SHP77 treated with DMSO at 0.1 percent for 48 hours (cell line): Measurements from ENCODE around the gene TFF3.

Experiments used
- DNase-seq: peaks from one replicate; lab custom pipeline; 2025; lab: John Stamatoyannopoulos, UW

Gene TFF3

DNA sequence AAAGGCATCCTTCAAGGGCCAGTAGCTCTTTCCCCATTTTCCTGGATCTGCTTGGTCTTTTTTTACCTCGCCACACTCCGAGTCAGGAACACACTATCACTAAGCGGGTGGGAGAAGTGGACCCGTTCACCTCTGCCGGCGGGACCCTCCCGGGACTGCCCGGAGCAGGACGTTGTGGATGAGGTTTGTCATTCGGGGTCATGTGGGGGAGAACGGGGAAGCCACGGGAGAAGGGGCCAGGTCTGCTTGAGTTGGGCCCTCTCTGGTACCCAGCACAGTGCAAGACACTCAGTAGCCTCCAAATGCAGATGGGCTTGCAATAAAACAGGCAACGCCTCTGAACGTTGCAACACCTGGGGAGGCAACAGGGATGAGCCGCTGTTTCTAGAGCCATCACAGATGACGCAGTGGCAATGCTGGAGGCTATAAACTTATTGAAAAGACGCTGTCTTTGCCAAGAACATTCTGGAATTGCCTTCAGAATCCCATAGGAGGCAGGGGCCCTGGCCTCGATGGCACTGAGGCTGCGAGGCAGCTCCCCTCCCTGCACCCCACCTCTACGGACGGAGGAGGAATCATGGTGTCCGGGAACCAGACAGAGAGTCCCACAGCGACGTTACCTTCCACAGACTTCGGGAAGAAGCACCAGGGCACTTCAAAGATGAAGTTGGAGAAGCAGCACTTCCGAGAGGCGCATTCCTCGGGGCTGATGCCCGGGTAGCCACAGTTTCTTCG lies 31.8 kb upstream of the TFF3 start:
- DNase-seq = no peak

DNA sequence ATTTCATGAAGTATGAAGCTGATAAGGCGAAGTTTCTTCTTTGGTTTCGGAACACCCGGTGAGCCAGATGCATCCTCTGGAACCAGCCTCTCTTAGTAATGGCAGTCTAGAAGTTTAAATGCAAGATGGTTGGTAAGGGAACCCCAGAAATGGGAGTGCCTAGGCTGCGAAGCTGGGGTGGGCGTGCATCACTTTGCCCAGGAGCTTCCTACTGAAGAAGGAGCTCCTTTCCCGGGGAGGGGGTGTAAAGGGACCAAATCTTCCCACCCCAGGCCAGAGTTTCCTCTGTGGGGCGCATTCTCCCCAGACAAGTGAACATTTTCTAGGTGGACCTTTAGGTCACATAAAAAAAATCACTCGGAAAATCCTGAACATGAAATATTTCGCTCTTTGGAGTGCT lies 31.2 kb upstream of the TFF3 start:
- no peak for DNase-seq

DNA sequence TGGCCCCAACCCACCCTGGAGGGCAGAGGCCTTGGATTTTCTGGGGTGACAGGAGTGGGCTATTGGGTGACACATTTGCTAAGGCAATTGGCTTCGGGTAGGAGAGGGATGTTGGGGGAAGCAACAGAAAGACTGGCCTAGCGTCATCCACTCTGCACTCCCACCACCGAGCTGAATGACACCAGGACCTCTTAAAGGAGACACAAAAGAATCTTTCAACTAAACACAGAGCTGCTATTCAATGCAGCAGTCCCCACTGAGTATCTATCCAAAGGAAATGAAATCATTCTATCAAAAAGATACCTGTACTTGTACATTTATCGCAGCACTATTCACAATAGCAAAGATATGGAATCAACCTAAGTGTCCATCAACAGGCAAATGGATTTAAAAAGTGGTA lies 29.4 kb upstream of the TFF3 start:
- no peak for DNase-seq

DNA sequence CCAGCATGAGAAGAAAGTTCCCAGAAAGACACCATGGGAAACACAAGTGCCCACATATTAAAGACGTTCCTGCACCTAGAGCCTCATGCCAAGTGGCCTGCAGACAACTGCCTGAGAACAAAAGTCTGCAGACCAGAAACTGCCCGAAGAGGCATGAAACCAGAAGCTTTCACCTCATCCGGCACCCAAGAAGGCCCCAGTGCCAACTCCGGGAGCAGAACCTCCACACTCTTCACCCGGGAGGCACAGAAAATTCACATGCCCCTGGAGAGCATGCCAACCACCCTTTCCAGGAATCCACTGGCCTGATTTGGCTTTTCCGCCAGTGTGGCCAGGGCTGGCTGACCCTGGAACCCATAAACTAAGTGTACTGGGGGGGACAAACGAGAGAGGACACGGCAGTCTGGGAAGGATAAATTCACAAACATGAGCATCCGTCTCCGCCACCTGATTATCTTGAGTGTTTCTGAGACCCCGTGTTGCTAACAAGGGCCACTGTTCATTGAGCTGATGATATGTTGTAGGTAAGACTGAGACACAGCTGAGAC lies 28.8 kb upstream of the TFF3 start:
- DNase-seq = no peak

DNA sequence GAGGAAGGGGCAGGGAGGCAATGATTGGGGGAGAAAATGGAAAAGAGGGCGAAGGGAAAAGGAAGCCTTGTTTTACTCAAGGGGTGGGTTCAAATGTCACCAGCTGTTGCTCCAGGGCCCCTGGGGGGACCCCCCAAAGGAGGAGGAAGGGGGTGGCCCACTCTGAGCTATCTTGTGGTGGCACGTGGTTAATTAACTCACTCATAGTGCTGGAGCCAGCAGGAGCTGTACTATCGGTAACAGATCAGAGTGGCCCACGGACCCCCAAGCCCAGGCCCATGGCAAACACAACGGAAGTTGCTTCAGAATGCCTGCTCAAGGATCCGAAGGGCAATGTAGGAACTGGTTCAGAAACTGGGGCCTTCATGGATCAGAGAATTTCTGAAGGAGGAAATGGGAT lies 28.3 kb upstream of the TFF3 start:
- DNase-seq = no peak

DNA sequence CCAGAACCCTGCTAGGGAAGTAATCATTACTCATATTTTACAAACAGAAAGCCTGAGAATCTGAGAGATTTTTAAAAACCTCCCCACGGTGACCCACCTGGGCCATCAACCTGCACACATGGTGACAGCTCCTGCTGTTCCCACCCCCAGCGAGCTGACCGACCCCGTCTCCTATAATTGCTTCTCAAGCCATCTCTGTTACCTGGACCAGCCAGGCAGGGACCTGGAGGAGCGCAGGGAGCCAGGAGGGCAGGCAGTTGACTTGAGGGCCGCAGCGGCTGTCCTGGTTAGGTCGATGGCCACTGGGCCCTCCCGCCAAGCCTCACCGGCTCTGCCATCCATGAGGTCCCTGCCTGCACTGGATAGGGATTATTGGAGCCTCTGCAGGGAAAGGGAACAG lies 27.9 kb upstream of the TFF3 start:
- no peak for DNase-seq

DNA sequence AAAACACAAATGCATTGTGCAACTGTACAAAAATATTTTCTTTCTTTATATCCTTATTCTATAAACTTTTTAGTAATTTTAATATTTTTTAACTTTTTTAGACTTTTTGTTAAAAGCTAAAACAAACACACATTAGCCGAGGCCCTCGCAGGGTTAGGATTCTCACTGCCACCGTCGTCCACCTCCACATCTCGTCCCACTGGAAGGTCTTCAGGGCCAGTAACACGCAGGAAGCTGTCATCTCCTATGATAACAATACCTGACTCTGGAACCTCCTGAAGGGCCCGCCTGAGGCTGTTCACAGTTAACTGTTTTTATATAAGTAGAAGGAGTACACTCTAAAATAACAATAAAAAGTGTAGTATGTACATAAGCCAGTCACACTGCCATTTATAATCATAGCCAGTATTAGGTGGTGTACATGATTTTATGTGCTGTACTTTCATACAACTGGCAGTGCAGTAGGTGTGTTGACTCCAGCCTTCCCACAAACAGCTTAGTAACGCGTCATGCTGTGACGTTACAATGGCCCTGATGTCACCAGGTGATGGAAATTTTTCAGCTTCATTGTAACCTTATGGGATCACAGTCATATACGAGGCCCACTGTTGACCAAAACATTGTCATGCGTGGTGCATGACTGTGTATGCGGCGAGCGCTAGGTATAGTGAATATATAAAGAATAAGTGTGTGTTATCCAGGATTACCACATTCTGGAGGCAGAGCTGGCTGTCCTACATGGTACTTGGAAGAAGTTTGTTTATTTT lies 26.8 kb upstream of the TFF3 start:
- no peak for DNase-seq

DNA sequence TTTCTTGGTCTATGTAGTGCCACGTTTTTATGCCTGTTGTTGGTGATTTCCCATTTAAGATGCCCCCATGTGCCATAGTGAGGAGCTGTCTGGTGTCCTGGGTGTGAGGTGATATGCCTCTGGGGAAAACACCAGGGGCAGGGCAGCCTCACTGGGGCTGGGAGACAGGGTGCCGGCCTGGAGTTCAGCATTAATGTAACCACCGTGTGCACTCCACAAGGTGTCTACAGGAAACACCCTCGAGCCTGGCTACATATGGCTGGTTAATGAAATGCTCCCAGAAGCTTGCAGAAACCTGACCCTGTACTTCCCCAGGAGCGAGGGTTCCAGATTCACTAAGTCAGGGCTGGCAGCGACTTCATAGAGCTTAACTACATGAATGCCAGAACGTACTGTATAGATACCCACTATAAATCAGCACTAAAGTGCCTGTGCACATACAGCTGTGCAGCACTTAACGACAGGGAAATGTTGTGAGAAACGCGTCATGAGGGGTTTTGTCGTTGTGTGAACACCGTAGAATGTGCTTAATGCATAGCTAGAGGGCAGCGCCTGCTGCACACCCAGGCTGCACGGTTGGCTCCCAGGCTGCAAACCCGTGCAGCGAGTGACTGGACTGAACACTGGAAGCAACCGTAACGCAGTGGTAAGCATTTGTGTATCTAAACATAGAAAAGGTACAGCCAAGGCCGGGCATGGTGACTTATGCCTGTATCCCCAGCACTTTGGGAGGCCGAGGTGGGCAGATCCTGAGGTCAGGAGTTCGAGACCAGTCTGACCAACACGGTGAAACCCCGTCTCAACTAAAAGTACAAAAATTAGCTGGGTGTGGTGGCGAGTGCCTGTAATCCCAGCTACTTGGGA lies 25.2 kb upstream of the TFF3 start:
- DNase-seq = peak; percentile 13

DNA sequence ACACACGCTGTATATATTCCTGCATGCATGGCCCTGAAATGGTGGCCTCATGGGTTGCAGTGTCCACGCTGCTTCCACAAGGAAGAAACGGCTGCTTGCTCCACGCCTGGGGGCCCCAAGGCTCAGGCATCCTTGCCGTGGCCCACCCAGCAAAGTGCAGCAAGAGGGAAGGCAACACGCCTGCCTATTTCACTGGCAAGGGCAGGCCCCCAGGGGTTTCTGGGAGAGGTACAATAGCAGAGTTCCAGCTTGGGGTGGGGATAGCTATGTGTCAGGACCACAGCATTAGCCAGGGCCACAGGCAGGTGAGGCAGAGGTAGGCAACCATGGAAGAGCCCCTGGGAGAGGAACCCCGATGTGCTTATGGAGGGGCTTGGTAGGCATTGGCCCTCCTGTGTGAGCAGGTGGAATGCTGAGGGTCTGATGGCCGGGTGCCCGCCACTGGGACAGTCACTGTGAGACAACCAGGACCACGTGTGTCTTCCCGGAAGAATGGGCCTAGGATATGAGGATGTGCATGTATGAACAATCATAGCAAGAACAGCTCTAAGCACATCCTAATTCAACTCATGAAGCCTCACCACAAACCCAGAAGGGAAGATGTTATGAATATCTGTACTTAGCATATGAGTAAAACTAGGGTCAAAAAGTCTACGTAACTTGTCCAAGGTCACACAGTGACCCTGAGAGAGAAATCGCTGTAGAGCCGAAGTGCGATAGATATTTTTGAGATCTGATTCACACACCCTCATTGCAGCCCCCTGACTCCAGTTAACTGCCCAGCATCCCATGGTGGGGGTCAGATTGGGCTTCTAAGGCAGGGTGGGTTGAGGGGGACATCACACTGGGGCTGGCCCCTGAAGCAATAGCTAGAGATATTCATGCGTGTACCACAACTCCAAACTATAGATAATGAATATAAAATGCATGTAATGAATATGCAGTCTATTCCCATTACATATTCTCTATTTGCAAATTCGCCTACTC lies 23.8 kb upstream of the TFF3 start:
- DNase-seq = no peak

DNA sequence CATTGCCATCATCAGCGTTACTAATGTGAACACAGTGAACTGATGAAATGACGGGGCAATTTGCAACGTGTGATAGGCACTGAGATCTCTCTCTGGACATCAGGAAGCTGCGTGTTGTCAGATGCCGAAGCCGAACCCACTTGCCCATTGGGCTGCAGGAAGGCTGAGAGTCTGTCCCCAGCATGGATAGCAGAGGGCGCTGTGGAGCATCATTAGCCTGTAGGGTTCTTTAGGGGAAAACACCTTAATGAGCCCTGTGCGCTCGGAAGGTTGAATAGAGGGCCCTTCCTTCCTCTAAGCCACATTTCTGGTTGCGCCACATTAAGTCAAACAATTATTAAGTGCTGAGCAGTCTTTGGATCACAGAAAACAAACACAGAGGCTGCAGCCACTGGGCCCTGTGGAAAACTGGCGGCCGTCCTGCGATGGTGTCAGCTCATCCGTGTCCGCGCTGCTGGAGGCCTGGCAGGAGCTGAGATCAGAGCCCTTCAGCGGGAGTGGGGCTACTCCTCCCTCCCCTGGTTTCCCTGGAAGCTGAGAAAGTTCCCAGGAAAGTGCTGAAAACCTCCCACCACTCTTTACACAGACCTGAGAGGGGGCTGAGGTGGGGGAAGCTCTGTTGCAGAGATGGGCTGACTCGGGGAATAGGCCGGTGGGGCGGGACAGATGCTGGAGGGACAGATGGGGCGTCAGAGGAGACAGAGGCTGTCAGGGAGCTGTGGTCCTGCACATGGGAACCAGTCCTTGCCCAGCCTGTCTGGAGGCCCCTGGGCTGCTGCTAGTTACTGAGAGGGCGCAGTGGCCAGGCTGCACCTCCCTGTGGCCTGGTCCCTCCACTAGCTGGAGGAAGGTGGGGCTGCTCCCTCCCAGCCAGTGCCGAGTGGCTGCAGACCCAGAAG lies 22.9 kb upstream of the TFF3 start:
- DNase-seq = peak; percentile 77

DNA sequence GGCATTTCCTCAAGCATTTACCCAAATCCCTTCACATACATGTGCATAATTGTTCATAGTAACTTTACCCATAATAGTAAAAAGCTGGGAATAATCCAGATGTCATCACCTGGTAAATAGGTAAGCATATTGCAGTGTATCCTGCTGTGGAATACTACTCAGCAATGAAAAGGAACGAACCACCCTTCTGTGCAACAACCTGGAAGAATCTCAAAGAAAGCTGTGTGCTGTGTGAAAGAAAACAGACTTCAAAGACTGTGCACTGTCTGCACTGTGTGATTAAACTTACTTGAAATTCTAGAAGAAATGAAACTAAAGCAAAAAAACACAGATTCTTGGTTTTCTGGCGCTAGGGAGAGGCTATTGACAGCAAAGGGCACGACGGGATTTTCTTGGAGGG lies 22.1 kb upstream of the TFF3 start:
- no peak for DNase-seq

DNA sequence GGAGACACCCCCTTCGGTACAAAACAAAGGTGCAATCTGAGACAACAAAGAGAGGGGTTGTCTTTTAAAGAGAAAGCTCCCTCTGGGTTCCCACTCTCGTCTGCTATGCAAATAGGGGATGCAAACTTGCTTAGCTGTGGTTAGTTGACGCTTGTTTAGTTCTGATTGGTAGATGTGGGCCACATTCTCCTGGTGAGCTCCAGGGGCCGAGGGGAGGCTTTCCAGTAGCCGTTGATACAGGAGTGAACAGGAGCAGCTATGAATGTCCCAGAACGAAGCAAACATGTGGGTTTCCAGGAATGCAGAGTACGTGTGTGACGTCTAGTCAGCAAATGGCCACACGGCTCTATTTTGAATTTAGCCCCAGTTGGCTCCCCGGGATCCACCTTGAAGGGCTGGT lies 20.8 kb upstream of the TFF3 start:
- peak; percentile 62 for DNase-seq

DNA sequence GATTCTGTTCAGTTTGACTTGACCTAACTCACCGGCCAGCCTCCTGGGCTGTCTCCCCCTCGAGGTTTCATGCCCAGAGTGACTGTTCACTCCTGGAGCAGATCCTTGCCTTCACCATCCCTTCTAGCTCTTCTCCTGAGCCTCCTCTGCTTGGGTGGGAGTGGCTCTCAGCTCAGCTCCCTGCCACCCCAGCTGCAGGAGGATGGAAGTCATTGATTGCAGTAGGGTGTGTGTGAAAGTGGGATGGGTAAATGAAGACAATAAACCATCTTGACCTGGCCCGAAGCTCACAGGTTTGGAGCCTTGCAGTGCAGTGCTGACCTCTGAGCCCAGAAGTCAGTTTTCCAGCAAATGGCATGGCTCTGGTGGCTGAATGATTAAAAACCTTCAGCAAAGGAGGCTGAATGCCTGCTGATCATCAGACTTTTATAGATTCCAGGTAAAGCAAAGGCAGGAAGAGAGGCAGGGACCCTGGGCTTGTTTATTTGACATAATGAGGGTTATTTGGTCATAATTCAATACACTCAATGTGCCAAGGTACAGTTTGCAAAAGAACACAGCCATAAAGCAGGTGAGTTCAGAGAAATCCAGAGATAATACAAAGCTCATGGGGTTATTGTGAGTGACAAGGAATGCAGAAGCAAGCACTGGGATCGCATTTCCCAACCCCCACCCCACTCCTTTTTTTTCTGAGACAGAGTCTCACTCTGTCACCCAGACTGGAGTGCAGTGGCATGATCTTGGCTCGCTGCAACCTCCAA lies 17.5 kb upstream of the TFF3 start:
- no peak for DNase-seq

DNA sequence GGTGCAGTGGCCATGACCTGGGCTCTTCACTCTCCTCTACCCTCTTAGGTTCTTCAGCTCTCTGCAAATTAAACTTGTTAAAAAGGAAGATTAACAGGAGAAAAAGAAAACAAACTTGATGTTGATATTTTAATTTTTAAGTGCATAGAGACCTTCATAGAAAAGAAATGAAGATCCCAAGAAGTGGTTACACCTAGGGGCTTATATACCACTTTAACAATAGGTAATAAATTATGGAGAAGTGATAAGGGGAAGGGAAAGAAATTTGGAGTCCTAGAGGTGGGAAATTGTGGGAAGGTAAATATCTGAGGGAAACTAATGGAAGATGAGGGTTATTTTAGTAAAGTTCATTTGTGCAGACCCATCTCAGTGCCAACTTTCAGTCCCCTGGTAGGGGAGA lies 16.5 kb upstream of the TFF3 start:
- no peak for DNase-seq

DNA sequence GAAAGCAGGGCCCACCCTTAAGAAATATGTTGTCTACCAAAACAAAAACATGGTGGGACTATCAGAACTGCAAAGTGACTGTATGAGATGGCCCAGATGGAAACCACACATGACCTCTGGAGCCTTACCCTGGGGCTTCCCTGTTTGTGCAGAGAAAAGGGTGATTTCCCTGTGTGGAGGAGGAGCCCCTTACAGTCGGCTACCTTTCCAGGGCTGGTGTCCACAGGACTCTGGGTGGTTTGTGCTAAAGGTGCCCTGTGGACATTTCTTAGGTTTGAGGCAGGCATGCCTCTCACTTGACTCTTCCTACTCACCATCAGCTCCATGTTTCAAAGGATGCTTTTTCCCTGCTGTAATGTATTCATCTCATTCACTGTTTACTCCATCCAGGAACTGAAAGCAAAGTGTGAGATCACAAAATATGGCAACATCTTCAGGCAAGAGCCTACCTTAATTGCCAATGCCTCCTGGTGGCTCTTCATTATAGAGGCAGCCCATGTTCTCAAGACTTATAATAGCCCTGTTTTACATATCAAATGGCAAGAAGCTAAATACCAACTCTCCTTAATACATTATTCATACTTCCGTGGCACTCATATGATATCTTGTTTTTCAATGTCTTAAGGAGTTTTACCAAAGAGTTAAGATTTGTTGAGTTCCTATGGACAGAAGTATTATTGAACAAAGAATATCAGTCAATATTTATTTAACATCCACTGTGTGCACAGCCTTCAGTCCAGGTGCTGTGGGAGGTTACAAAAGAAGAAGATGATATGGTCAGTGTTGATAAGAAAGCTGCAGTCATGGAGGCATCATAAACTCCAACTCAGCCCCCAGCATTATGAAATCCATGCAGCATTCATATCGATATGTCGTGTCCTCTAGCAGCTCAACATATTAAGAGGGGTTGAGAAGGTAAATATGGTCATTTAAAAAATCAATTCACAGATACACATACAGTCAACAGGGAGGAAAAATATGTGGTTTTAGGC lies 15.5 kb upstream of the TFF3 start:
- DNase-seq = no peak

DNA sequence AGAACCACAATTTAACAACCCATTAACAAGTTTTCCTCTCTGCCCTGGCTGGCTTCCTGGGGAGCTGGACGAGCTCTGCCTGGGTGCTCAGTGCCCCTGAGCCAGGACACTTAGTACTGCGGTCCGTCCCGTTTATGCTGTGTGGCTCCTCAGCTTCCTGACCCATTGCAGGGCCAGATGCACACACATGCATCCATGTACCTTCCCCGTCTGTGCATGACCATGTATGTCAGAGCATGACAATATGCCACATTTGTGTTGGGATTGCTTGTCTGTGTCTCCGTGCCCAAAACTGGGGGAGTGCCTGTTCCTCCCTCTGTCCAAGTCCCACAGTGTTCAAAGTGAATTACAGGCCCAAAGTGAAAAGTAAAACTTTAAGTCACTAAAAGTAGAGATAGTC lies 9.7 kb upstream of the TFF3 start:
- no peak for DNase-seq

DNA sequence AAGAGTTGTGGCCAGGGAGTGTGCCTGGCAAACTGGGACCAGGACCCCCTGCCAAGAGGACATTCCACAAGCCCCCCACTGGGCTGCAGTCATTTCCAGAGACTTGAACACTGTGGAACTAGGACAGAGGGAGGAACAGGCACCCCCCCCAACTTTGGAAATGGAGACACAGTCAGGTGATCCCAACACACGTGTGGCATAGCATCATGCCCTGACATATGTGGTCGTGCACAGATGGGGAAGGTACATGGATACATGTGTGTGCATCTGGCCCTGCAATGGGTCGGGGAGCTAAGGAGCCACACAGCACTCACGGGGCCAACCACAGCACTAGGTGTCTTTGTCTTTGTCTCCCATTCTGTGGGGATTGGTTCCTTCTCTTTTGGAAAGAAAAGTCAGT lies 6.6 kb upstream of the TFF3 start:
- DNase-seq = no peak

DNA sequence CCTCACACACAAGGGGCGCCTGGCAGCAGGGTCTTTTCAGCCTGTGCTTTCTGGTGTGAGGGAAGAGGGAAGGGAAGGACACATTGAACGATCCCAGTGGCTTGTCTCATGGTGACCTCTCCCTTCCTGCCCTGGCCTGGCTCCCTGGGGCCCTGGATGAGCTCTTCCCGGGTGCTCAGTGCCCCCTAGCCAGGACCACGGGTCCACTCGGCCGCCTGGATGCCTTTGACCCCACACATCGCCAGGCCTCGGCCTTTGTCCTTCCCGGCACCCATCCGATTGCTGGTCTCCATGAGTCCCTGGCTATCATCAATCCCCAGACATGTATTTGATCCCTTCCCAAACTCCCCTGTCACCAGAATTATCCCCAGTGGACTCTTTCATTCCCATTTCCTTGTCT lies 6.0 kb upstream of the TFF3 start:
- DNase-seq = no peak
